ENCODE data around the gene CFAP97. TPM values are rescaled to one million over a fixed set of nuclear protein-coding genes. Genes with fewer than 3 reads are reported as not detected.

Gene CFAP97
- total RNA-seq, 4 donors from 2014 or later, result 26.7 to 33.0 (median 30.9) TPM

GRCh38 chr4:185113340-185113739, 90.5 kb downstream of the CFAP97 start:
- DNase-seq (ENCODE audit: low spot score in 2 of 2), result no peak
- no peaks in the 10 kb centered on the region for H3K9me3 ChIP-seq
- TF ChIP-seq CTCF (IDR thresholded peaks at IDR 0.05) (no peak), EP300 (IDR thresholded peaks at IDR 0.05) (no peak), POLR2AphosphoS5 (IDR thresholded peaks at IDR 0.05) (no peak), POLR2A (IDR thresholded peaks at IDR 0.05) (no peak)
- H3K4me1 ChIP-seq, result peaks cover 9% of the 10 kb centered on the region
- H3K36me3 ChIP-seq, result no peaks in the 10 kb centered on the region
- H3K27ac ChIP-seq, result no peak overlapping the region
- H3K4me3 ChIP-seq, result no peak overlapping the region
- no peaks in the 10 kb centered on the region for H3K27me3 ChIP-seq
- WGBS, result 79% methylated on average over 2 of the region's 2 CpGs

GRCh38 chr4:185112104-185112503, 91.7 kb downstream of the CFAP97 start:
- WGBS, result 75% methylated on average over 2 of the region's 2 CpGs
- Histone ChIP-seq H3K4me3 (no peak overlapping the region), H3K27me3 (no peaks in the 10 kb centered on the region), H3K27ac (no peak overlapping the region), H3K9me3 (no peaks in the 10 kb centered on the region), H3K4me1 (peaks cover 9% of the 10 kb centered on the region), H3K36me3 (no peaks in the 10 kb centered on the region)
- TF ChIP-seq POLR2A (IDR thresholded peaks at IDR 0.05) (no peak), CTCF (IDR thresholded peaks at IDR 0.05) (no peak), EP300 (IDR thresholded peaks at IDR 0.05) (no peak), POLR2AphosphoS5 (IDR thresholded peaks at IDR 0.05) (no peak)
- no peak for DNase-seq (ENCODE audit: low spot score in 2 of 2)

GRCh38 chr4:185110375-185110823, 93.4 kb downstream of the CFAP97 start:
- no peak overlapping the region for H3K27ac ChIP-seq
- no peaks in the 10 kb centered on the region for H3K9me3 ChIP-seq
- 55% methylated on average over 11 of the region's 11 CpGs for WGBS
- H3K27me3 ChIP-seq, result no peaks in the 10 kb centered on the region
- TF ChIP-seq POLR2A (IDR thresholded peaks at IDR 0.05) (no peak), POLR2AphosphoS5 (IDR thresholded peaks at IDR 0.05) (no peak), EP300 (IDR thresholded peaks at IDR 0.05) (no peak), CTCF (IDR thresholded peaks at IDR 0.05) (no peak)
- no peak overlapping the region for H3K4me3 ChIP-seq
- H3K4me1 ChIP-seq, result peaks cover 9% of the 10 kb centered on the region
- no peaks in the 10 kb centered on the region for H3K36me3 ChIP-seq
- DNase-seq (ENCODE audit: low spot score in 2 of 2), result no peak

GRCh38 chr4:185109736-185110135, 94.1 kb downstream of the CFAP97 start:
- Histone ChIP-seq H3K4me1 (peaks cover 9% of the 10 kb centered on the region), H3K27me3 (no peaks in the 10 kb centered on the region), H3K9me3 (no peaks in the 10 kb centered on the region), H3K4me3 (no peak overlapping the region), H3K36me3 (no peaks in the 10 kb centered on the region), H3K27ac (no peak overlapping the region)
- DNase-seq (ENCODE audit: low spot score in 2 of 2), result no peak
- TF ChIP-seq EP300 (IDR thresholded peaks at IDR 0.05) (no peak), POLR2A (IDR thresholded peaks at IDR 0.05) (no peak), POLR2AphosphoS5 (IDR thresholded peaks at IDR 0.05) (no peak), CTCF (IDR thresholded peaks at IDR 0.05) (no peak)

Other genes with a start within 250 kb of the CFAP97 start
- gene HELT, start 185.5 kb downstream of the CFAP97 start, total RNA-seq, result 1 to 10 TPM in 3 of 4 donors, under 1 TPM in 1; 0.53 to 1.5 (median 1.2) TPM
- 10 to 100 TPM; 13.8 to 20.3 (median 16.2) TPM for gene SLC25A4, start 60.7 kb downstream of the CFAP97 start, total RNA-seq
- gene SNX25, start 5.6 kb upstream of the CFAP97 start, total RNA-seq, result 10 to 100 TPM; 13.3 to 39.3 (median 15.3) TPM
- gene LRP2BP, start 191.9 kb upstream of the CFAP97 start, total RNA-seq, result 1 to 10 TPM in 3 of 4 donors, under 1 TPM in 1; 0.60 to 3.1 (median 1.3) TPM
- gene ANKRD37, start 192.8 kb upstream of the CFAP97 start, total RNA-seq, result 10 to 100 TPM in 2 of 4 donors, 1 to 10 TPM in 2; 8.0 to 20.4 (median 10.9) TPM
- gene UFSP2, start 222.0 kb upstream of the CFAP97 start, total RNA-seq, result 10 to 100 TPM; 20.6 to 35.7 (median 28.7) TPM